GM12865 (cell line): ENCODE measurements around the gene RB1.

Source experiments
- DNase-seq: peaks from one replicate; pipeline ENCODE4 v3.0.0; 2010; ENCODE audit warnings: low read depth
- H3K4me3 ChIP-seq: 2 replicates; pipeline ENCODE4 v1.5.1; 2011; ENCODE audit warnings: mild to moderate bottlenecking, low read depth, low read length, control low read depth
- TF ChIP-seq, protein P1 (sequence below): IDR thresholded peaks from 2 replicates; pipeline ENCODE4 v1.5.1; 2011; ENCODE audit warnings: low read length, control low read depth, low read depth, inconsistent platforms; ENCODE audit not compliant: insufficient read depth; ENCODE audit errors: missing control alignments

RB1 gene

DNA sequence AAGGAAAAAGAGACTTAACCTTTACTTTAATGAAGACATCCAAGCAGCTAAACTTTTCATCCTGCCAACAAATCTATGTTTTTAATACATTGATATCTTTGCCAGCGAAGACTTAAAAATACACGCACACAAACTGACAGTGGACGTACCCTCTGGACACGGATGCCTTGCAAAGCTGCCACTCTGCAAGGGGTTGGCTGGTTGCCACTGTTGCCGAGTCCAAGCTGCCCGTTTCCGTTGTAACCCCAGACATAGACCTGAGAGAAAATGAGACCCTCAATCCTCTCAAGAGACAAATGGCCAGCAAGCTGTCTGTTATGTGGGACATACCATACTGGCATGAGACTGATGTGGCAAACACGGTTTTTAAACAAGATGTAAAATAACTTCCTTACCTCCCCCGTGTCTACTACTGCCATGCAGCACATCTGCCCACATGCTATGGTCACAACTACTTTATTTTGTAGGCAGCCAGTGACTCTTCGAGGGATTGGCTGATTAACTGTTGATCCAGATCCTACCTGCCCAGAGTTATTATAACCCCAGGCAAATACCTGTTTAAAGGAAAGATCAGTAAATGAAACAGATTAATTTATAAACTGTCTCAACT lies 208.2 kb downstream of the RB1 start:
- H3K4me3 ChIP-seq, result no peak overlapping the region
- TF ChIP-seq, protein P1, sequence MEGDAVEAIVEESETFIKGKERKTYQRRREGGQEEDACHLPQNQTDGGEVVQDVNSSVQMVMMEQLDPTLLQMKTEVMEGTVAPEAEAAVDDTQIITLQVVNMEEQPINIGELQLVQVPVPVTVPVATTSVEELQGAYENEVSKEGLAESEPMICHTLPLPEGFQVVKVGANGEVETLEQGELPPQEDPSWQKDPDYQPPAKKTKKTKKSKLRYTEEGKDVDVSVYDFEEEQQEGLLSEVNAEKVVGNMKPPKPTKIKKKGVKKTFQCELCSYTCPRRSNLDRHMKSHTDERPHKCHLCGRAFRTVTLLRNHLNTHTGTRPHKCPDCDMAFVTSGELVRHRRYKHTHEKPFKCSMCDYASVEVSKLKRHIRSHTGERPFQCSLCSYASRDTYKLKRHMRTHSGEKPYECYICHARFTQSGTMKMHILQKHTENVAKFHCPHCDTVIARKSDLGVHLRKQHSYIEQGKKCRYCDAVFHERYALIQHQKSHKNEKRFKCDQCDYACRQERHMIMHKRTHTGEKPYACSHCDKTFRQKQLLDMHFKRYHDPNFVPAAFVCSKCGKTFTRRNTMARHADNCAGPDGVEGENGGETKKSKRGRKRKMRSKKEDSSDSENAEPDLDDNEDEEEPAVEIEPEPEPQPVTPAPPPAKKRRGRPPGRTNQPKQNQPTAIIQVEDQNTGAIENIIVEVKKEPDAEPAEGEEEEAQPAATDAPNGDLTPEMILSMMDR, result no peak
- no peak for DNase-seq

DNA sequence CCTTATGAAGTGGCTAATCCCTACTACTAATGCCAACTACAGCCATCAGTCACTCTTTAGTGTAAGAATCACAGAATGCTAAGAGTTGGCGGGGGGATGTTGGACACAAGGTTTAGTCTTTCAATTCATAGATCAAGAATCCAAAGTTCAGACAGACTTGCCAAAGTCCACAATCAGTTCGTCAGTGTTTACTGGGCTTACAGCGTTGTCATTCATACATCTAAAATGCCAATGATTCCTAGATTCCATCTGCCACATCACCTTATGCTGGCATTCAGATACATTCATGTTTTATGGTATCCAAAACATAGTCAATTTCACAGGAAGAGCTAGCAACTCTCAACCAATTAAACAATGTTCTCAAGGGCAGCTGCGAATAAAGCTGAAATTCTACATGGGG lies 211.2 kb downstream of the RB1 start:
- TF ChIP-seq, protein P1, result no peak
- H3K4me3 ChIP-seq, result no peak overlapping the region

DNA sequence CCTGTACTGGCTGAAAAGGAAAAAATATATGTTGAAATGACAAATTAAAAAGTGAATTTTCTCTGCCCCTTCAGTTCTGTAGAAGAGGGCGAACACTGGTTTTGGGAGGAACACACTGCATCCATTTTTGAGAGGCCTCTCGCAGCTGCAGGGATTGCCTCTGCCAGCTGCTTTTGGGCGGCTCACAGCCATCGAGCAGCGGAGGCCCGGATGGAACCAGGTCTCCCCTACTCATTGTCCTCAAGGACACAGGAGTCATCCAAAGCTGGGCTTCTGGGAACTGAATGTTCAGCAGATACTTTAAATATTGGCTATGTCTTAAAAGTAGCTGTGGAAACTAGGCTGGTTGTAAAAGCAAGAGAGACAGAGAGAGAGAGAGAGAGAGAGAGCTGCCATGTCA lies 212.2 kb downstream of the RB1 start:
- TF ChIP-seq, protein P1, result no peak
- H3K4me3 ChIP-seq, result no peak overlapping the region
- no peak for DNase-seq

More for the DNA sequence above, 211.2 kb downstream of the RB1 start:
- no peak for DNase-seq

DNA sequence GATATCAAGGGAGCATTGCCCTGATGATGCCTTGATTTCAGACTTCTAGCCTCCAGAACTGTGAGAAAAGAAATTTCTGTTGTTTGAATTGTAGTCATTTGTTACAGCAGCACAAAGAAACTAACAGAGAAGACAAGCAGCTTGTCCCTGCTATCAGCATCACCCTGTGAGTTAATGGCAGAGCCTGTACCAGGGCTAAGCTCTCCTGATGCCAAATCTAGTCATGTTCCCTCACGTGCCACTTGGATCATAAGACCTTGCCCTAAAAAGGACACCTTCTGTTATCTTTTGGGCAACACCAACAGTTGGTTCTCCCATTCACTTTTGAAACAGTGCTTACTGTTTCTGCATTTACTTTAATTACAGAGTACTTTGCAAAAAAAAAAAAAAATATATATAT lies 214.5 kb downstream of the RB1 start:
- DNase-seq, result no peak
- no peak overlapping the region for H3K4me3 ChIP-seq
- TF ChIP-seq, protein P1, result no peak

DNA sequence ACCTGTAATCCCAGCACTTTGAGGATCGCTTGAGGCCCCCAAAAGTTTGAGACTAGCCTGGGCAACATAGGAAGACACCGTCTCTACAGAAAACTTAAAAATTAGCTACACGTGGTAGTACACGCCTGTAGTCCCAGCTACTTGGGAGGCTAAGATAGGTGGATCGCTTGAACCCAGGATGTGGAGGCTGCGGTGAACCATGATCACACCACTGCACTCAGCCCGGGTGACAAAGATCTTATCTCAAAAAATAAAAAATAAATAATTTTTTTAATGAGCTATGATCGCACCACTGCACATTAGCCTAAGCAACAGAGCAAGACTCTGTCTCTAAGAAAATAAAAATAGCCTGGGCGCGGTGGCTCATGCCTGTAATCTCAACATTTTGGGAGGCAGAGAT lies 222.7 kb downstream of the RB1 start:
- no peak overlapping the region for H3K4me3 ChIP-seq
- TF ChIP-seq, protein P1, result no peak
- DNase-seq, result no peak

DNA sequence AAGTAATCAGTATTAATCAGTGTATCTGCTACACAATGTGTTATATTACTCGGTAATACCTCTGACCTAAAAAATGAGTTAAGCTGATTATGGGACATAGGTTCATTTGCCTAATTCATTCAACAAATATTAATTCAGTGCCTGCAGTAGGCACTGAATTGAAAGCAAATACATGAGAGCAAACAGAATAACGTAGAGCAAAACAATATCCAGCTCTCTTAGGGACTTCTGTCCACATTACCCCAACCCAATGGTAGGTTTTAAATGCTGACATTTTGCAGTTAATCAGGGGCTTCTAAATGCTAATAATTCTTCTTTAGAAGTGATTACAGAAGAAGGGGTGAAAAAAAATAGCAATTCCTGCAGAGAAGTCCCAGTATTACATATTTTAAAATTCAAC lies 224.4 kb downstream of the RB1 start:
- TF ChIP-seq, protein P1, result no peak
- H3K4me3 ChIP-seq, result peak overlapping the region; percentile 24; the same call in 1 of the 2 replicates
- DNase-seq, result no peak

DNA sequence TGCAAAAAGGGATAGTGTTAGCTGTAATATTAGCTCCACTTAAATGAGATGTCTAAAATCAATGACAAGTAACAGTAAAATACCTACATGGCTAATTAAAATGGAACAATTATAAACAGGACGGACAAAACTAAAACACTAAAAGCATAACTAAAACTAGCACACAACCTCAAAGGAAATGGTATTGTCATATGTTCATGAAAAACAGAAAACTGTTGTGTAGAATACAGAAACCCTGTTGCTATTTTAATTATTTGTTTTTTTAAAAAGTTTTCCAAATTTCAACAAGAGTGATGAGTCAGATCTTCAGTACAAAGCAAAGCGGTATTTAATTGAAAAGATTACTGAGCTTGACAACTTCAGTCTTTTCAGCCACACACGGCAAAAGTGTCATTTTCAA lies 225.2 kb downstream of the RB1 start:
- TF ChIP-seq, protein P1, result no peak
- peak; percentile 58 for DNase-seq
- peak overlapping the region; percentile 24 for H3K4me3 ChIP-seq
